HG03469 (cell line): ENCODE results near the gene TNPO3.

Experiments
- ATAC-seq: cut with Tn5 transposase; IDR thresholded peaks from one replicate; pipeline ENCODE4 v1.9.1; 2021; ENCODE audit warnings: mild to moderate bottlenecking, moderate library complexity, moderate number of reproducible peaks; ENCODE audit not compliant: unreplicated experiment

TNPO3 gene

GRCh38 chr7:128911423-128912031, 143.4 kb downstream of the TNPO3 start:
- no peak for ATAC-seq

GRCh38 chr7:128910569-128910945, 144.4 kb downstream of the TNPO3 start, which contains the start of gene KCP:
Gene KCP, minus strand, starts transcription at chr7:128910709. Its CDS starts 33 bp downstream, at chr7:128910676.
- ATAC-seq, result no peak

- no peak for ATAC-seq
Observed at GRCh38 chr7:128909625-128910568, 145.0 kb downstream of the TNPO3 start.

- no peak for ATAC-seq
Observed at GRCh38 chr7:128908750-128909624, 145.9 kb downstream of the TNPO3 start.

- no peak for ATAC-seq
Observed at GRCh38 chr7:128906766-128907559, 147.9 kb downstream of the TNPO3 start.

GRCh38 chr7:128906001-128906765, 148.7 kb downstream of the TNPO3 start:
- ATAC-seq, result no peak

GRCh38 chr7:128904381-128905197, 150.3 kb downstream of the TNPO3 start:
- ATAC-seq, result no peak
